ENCODE data around the gene IL17C. TPM values are rescaled to one million over a fixed set of nuclear protein-coding genes. Genes with fewer than 3 reads are reported as not detected.

The IL17C gene
- total and polyA plus RNA-seq, 2 donors (not counting 1 experiment from before 2014, with no cell fraction given): 1.3 to 1.5 TPM

- H3K4me1 ChIP-seq (ENCODE audit: control insufficient read depth in 2 of 2, insufficient read depth in 2 of 2, low read length in 2 of 2): peaks cover 32 to 55% of the 10 kb centered on the region in 2 donors
- H3K27me3 ChIP-seq (replicated peaks in 1 of 4; ENCODE audit: control extremely low read depth in 1 of 4, control insufficient read depth in 3 of 4, insufficient read depth in 4 of 4, low read length in 3 of 4): no peaks in the 10 kb centered on the region
- H3K27ac ChIP-seq (ENCODE audit: low read length in 2 of 2): peak overlapping the region in 1 of 2 donors; percentile 48
- CTCF ChIA-PET: interaction anchor here (0.7 to 1.9 kb wide), 5 partner anchors 16 to 244 kb away, joined by 3 to 9 read pairs (median 7); no protein-coding TSS in a partner anchor
- peak; percentile 11 for ATAC-seq (ENCODE audit: low read depth)
- POLR2A ChIA-PET: interaction anchor here (0.5 to 1.9 kb wide), 4 partner anchors 15 to 1325 kb away, joined by 3 to 4 read pairs (median 3); no protein-coding TSS in a partner anchor
- H3K4me2 ChIP-seq (replicated peaks; ENCODE audit: low read depth, low read length, poor library complexity, severe bottlenecking): peak overlapping the region; percentile 97
- H3K9me3 ChIP-seq (ENCODE audit: control extremely low read depth in 1 of 3, control insufficient read depth in 2 of 3, insufficient read depth in 1 of 3, low read length in 2 of 3): peaks cover 0 to 4% (median 0%) of the 10 kb centered on the region in 3 donors
- peaks cover 0 to under 1% of the 10 kb centered on the region in 2 experiments for H3K36me3 ChIP-seq (replicated peaks in 1 of 2; ENCODE audit: control extremely low read depth in 1 of 2, control insufficient read depth in 1 of 2, extremely low read depth in 1 of 2, insufficient read depth in 2 of 2, low read length in 1 of 2)
- peak overlapping the region; percentile 74 for H2AFZ ChIP-seq (ENCODE audit: insufficient read depth, low read depth, low read length, poor library complexity, severe bottlenecking)
- TF ChIP-seq EZH2 (IDR thresholded peaks at IDR 0.05; ENCODE audit: borderline replicate concordance, insufficient read depth, low read depth, low read length, poor library complexity, severe bottlenecking): no peak
- TF ChIP-seq CTCF (IDR thresholded peaks at IDR 0.05): no peak
- H3K27ac Mint-ChIP-seq: peak overlapping the region; percentile 65
- H3K9me3 Mint-ChIP-seq (ENCODE audit: insufficient read depth): no peaks in the 10 kb centered on the region
- peaks cover 22% of the 10 kb centered on the region for H4K20me1 ChIP-seq (ENCODE audit: control insufficient read depth, insufficient read depth, low read length, poor library complexity, severe bottlenecking)
- intact Hi-C loops (cut with micrococcal nuclease): loop anchor here (1.0 to 10.0 kb wide), 6 partner anchors 15 to 879 kb away; partner anchors contain the start of genes CTU2, CYBA, MVD and RNF166
- H3K27me3 Mint-ChIP-seq: no peaks in the 10 kb centered on the region
- 0% methylated on average over 24 of the region's 25 CpGs for WGBS (ENCODE audit: insufficient coverage)
- H3K4me1 Mint-ChIP-seq: peaks cover 44% of the 10 kb centered on the region
- no peak for DNase-seq
- peak overlapping the region; percentile 81 for H3K9ac ChIP-seq (ENCODE audit: low read length)
- H3K79me2 ChIP-seq (ENCODE audit: control insufficient read depth, insufficient read depth, low read length): peaks cover 25% of the 10 kb centered on the region
- H3K4me3 Mint-ChIP-seq: peak overlapping the region; percentile 81
- peak overlapping the region; percentile 59 to 91 (median 80) for H3K4me3 ChIP-seq (ENCODE audit: control extremely low read depth in 1 of 5, extremely low read depth in 1 of 5, insufficient read depth in 1 of 5, low read depth in 2 of 5, low read length in 4 of 5)
Measured at GRCh38 chr16:88686062-88686438, 47.7 kb downstream of the IL17C start.

Measured in B cell (primary cell).